Tibial nerve (tissue), 4 donors: Measurements from ENCODE around the gene KCNV2. TPM values are rescaled to one million over a fixed set of nuclear protein-coding genes. Genes with fewer than 3 reads are reported as not detected.

Experiments
- DNase-seq, 2 donors: peaks; one replicate each; pipeline ENCODE4 v3.0.0-alpha.2; 2019; ENCODE audit warnings: low spot score in 2 of 2
- H3K27ac ChIP-seq, 4 donors: fragments of 200-600 bp; sonication (generic) in 3 of 4; one replicate each; pipeline ENCODE4 v1.5.1; 2017 to 2019; ENCODE audit warnings: mild to moderate bottlenecking in 1 of 4
- H3K27me3 ChIP-seq, 2 donors: fragments of 200-600 bp; sonication (generic) in 1 of 2; one replicate each; pipeline versions ENCODE4 v1.5.1 to v1.6.0; 2017 to 2019
- H3K36me3 ChIP-seq, 3 donors: fragments of 200-600 bp; sonication (generic); one replicate each; pipeline ENCODE4 v1.5.1; 2018 to 2019
- H3K4me1 ChIP-seq, 4 donors: fragments of 200-600 bp; sonication (generic) in 3 of 4; one replicate each; pipeline ENCODE4 v1.5.1; 2017 to 2019
- H3K4me3 ChIP-seq, 4 donors: fragments of 200-600 bp; sonication (generic) in 3 of 4; one replicate each; pipeline ENCODE4 v1.5.1; 2017 to 2019; ENCODE audit warnings: mild to moderate bottlenecking in 1 of 4, moderate library complexity in 1 of 4
- H3K9me3 ChIP-seq, 4 donors: fragments of 200-600 bp; sonication (generic) in 3 of 4; one replicate each; pipeline ENCODE4 v1.5.1; 2017 to 2019
- EP300 ChIP-seq, 2 donors: sonication (generic); formaldehyde crosslinking; IDR thresholded peaks; one replicate each; pipeline ENCODE4 v1.6.1; 2017; ENCODE audit warnings: antibody characterized with exemption in 2 of 2, mild to moderate bottlenecking in 1 of 2
- POLR2A ChIP-seq, 2 donors: fragments of 450-650 bp; IDR thresholded peaks; one replicate each; pipeline ENCODE4 v1.6.1; 2017; ENCODE audit warnings: antibody characterized with exemption in 2 of 2, mild to moderate bottlenecking in 2 of 2, moderate library complexity in 2 of 2
- WGBS, 2 donors: methylation state at CpG; one replicate each; pipeline ENCODE4 v1.1.5; 2018; 5-methylcytosine and 5-hydroxymethylcytosine counted together
- total RNA-seq, 4 donors: library from RNA; depleted of rRNA; stranded (reverse); fragments of >200 nt; gene quantifications; one replicate each; pipeline ENCODE4 v1.1.0, GENCODE V29; 2016
- TF ChIP-seq, protein P1 (sequence below), 5 experiments: fragments of 200-600 bp in 3 of 5; fragments of 450-650 bp in 2 of 5; sonication (generic) in 3 of 5; IDR thresholded peaks; one replicate each; pipeline ENCODE4 v1.5.1; 2016 to 2019; ENCODE audit warnings: antibody characterized with exemption in 5 of 5, mild to moderate bottlenecking in 3 of 5, moderate library complexity in 2 of 5

Gene KCNV2
- total RNA-seq, 4 donors from 2014 or later: not detected

DNA sequence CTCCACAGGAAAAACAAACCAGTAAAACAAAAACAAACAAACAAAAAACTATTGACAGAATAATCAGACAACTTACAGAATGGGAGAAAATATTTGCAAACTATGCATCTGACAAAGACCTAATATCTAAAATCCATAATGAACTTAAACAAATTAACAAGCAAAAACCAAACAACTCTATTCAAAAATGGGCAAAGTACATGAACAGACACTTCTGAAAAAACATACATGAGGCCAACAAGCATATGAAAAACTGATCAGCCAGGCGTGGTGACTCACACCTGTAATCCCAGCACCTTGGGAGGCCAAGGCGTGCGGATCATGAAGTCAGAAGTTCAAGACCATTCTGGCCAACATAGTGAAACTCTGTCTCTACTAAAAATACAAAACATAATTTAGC is 60.1 kb downstream of the KCNV2 start:
- no peak for DNase-seq
- no peak overlapping the region for H3K4me3 ChIP-seq
- peaks cover 0 to 60% (median 20%) of the 10 kb centered on the region in 4 donors for H3K9me3 ChIP-seq
- H3K4me1 ChIP-seq: no peaks in the 10 kb centered on the region
- WGBS, 2 donors: 98% methylated on average over 3 of the region's 3 CpGs
- H3K27me3 ChIP-seq: no peaks in the 10 kb centered on the region
- TF ChIP-seq, protein P1, sequence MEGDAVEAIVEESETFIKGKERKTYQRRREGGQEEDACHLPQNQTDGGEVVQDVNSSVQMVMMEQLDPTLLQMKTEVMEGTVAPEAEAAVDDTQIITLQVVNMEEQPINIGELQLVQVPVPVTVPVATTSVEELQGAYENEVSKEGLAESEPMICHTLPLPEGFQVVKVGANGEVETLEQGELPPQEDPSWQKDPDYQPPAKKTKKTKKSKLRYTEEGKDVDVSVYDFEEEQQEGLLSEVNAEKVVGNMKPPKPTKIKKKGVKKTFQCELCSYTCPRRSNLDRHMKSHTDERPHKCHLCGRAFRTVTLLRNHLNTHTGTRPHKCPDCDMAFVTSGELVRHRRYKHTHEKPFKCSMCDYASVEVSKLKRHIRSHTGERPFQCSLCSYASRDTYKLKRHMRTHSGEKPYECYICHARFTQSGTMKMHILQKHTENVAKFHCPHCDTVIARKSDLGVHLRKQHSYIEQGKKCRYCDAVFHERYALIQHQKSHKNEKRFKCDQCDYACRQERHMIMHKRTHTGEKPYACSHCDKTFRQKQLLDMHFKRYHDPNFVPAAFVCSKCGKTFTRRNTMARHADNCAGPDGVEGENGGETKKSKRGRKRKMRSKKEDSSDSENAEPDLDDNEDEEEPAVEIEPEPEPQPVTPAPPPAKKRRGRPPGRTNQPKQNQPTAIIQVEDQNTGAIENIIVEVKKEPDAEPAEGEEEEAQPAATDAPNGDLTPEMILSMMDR (IDR thresholded peaks at IDR 0.05): no peak
- TF ChIP-seq EP300 (IDR thresholded peaks at IDR 0.05) (no peak), POLR2A (IDR thresholded peaks at IDR 0.05) (no peak)
- peaks cover 0 to 93% (median 0%) of the 10 kb centered on the region in 3 donors for H3K36me3 ChIP-seq
- H3K27ac ChIP-seq: no peak overlapping the region

DNA sequence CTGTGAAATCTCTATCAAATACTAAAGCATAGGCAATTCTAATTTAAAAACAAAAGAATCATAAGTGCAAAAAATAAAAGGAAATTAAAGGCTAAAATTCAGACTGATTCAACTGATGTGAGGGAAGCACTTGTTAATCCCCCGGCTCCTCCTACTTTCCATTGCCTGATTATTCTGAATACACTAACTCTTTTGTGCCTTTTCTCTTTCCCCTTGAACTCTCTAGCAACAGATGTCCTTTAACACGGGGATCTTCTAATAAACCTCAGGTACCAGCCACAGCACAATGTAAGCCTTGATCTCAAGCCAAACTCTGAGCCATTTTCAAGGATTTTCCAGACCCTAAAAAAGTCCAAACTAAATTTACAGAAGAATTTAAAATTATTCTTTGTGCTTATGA is 61.5 kb downstream of the KCNV2 start:
- Histone ChIP-seq H3K27ac (no peak overlapping the region), H3K36me3 (peaks cover 0 to 91% (median 0%) of the 10 kb centered on the region in 3 donors), H3K4me1 (no peaks in the 10 kb centered on the region), H3K9me3 (peaks cover 0 to 47% (median 11%) of the 10 kb centered on the region in 4 donors), H3K27me3 (no peaks in the 10 kb centered on the region), H3K4me3 (no peak overlapping the region)
- TF ChIP-seq POLR2A (IDR thresholded peaks at IDR 0.05): no peak
- TF ChIP-seq, protein P1 (IDR thresholded peaks at IDR 0.05): no peak
- no peak for TF ChIP-seq EP300 (IDR thresholded peaks at IDR 0.05)
- 51 to 57% methylated on average over 2 of the region's 2 CpGs for WGBS, 2 donors
- no peak for DNase-seq

Other genes starting within 250 kb of the KCNV2 start
- gene VLDLR, start 95.7 kb upstream of the KCNV2 start, total RNA-seq: 10 to 100 TPM in 3 of 4 donors, 1 to 10 TPM in 1; 9.0 to 14.0 (median 11.1) TPM
- gene PUM3, start 126.6 kb downstream of the KCNV2 start, total RNA-seq: 10 to 100 TPM; 32.9 to 50.4 (median 42.8) TPM